ENCODE measurements around the gene CCR6.

GRCh38 chr6:167154291-167154690 lies 31.4 kb downstream of the CCR6 start:
- TF ChIP-seq CTCF (IDR thresholded peaks at IDR 0.05 in 4 of 5, conservative IDR thresholded peaks at IDR 0.05 in 1 of 5) = no peak
- TF ChIP-seq POLR2A (IDR thresholded peaks at IDR 0.05) = no peak

Measured in gastrocnemius medialis (tissue), 4 donors.